ENCODE results near the gene PRSS1. TPM values are rescaled to one million over a fixed set of nuclear protein-coding genes. Genes with fewer than 3 reads are reported as not detected.

PRSS1 gene
- total and polyA plus RNA-seq, 7 donors: 1.3 to 8.7 (median 1.8) TPM; not detected in 3

DNA sequence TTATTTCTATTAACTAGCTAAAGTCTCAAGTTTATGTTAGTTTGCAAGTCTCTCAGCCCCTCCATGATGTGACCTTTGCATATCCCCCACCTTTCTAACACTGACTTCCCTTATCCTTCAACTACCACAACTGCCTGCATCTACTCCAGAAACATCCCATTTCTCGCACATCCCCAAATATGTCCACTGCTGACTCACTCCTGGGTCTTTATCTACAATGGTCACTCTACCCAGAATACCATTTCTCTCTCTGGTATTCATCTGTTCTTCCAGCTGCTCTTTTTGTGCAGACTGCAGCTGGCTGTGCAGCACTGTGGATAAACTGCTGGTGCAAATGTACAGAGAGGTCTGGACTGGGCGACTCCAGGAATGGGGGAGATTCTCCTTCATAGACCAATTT is 32.7 kb upstream of the PRSS1 start:
- Histone ChIP-seq H3K36me3 (ENCODE audit: insufficient read depth in 1 of 2, low read depth in 1 of 2) (no peaks in the 10 kb centered on the region), H3K9me3 (no peaks in the 10 kb centered on the region), H3K27ac (no peak overlapping the region), H3K4me3 (no peak overlapping the region), H3K4me1 (no peaks in the 10 kb centered on the region), H3K27me3 (ENCODE audit: insufficient read depth in 3 of 3, low read length in 2 of 3) (no peaks in the 10 kb centered on the region)
- intact Hi-C loops (cut with DNase I): loop anchor here in 1 of 2 donors (10.0 kb wide), 1 partner anchor 82 kb away; no protein-coding TSS in a partner anchor
- DNase-seq (no peak), ATAC-seq (no peak)
- WGBS, 3 donors: 42 to 67% (median 43%) methylated on average over 2 of the region's 2 CpGs
- TF ChIP-seq CTCF (IDR thresholded peaks at IDR 0.05): no peak

DNA sequence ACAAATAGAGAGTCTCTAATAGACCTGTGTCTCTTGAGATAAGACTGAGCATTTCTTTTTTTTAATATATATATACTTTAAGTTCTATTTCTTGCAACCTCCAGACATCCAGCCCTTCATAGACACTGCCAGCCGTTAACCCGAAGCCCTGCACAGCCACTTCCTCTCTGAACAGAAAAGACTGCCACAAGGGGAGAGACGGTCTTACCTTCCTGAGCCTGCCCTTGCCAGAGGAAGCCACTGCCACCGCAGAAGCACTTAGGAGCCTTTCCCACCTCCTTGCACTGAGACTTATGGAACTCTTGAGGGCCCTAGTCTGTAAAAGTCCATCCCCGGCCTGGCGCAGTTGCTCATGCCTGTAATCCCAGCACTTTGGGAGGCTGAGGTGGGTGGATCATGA is 31.8 kb upstream of the PRSS1 start:
- DNase-seq: no peak
- Histone ChIP-seq H3K27me3 (ENCODE audit: insufficient read depth in 3 of 3, low read length in 2 of 3) (no peaks in the 10 kb centered on the region), H3K4me3 (no peak overlapping the region), H3K27ac (no peak overlapping the region), H3K36me3 (ENCODE audit: insufficient read depth in 1 of 2, low read depth in 1 of 2) (no peaks in the 10 kb centered on the region), H3K9me3 (no peaks in the 10 kb centered on the region), H3K4me1 (no peaks in the 10 kb centered on the region)
- intact Hi-C loops (cut with DNase I): loop anchor here in 1 of 2 donors (10.0 kb wide), 1 partner anchor 83 kb away; no protein-coding TSS in a partner anchor
- no peak for ATAC-seq
- 78 to 84% (median 82%) methylated on average over 6 of the region's 6 CpGs for WGBS, 3 donors
- no peak for TF ChIP-seq CTCF (IDR thresholded peaks at IDR 0.05)

DNA sequence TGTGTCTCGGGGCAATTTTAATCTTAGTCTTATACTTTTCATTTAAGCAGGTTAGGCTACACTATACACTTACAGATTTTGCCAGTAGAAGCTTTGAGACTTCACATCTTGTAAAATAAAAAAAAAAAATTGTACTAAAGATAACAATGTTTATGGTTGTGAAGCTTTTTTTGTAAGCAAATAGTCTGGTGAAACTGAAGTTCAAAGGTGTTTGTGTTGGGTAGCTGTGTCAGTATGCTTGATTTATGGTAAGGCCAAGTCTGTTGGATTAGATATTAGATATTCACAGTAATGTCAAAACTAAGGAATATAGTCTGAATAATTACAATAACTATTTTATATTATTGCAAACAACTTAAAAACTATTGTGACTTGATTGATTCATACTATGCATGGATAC is 31.0 kb upstream of the PRSS1 start:
- intact Hi-C loops (cut with DNase I): loop anchor here in 1 of 2 donors (10.0 kb wide), 1 partner anchor 84 kb away; no protein-coding TSS in a partner anchor
- DNase-seq (no peak), ATAC-seq (no peak)
- no peaks in the 10 kb centered on the region for H3K27me3 ChIP-seq (ENCODE audit: insufficient read depth in 3 of 3, low read length in 2 of 3)
- TF ChIP-seq CTCF (IDR thresholded peaks at IDR 0.05): no peak
- no peaks in the 10 kb centered on the region for H3K9me3 ChIP-seq
- H3K27ac ChIP-seq: no peak overlapping the region
- 62 to 78% (median 71%) methylated on average over 1 of the region's 1 CpG for WGBS, 3 donors
- H3K4me1 ChIP-seq: no peaks in the 10 kb centered on the region
- no peak overlapping the region for H3K4me3 ChIP-seq
- no peaks in the 10 kb centered on the region for H3K36me3 ChIP-seq (ENCODE audit: insufficient read depth in 1 of 2, low read depth in 1 of 2)

GRCh38 chr7:142720172-142720773 is 29.0 kb upstream of the PRSS1 start:
- Histone ChIP-seq H3K27ac (no peak overlapping the region), H3K4me3 (no peak overlapping the region), H3K36me3 (ENCODE audit: insufficient read depth in 1 of 2, low read depth in 1 of 2) (no peaks in the 10 kb centered on the region), H3K27me3 (ENCODE audit: insufficient read depth in 3 of 3, low read length in 2 of 3) (no peaks in the 10 kb centered on the region), H3K9me3 (no peaks in the 10 kb centered on the region), H3K4me1 (no peaks in the 10 kb centered on the region)
- no peak for TF ChIP-seq CTCF (IDR thresholded peaks at IDR 0.05)
- 85 to 87% (median 87%) methylated on average over 8 of the region's 8 CpGs for WGBS, 3 donors
- ATAC-seq (no peak), DNase-seq (no peak)
- intact Hi-C loops (cut with DNase I): no loop called here

DNA sequence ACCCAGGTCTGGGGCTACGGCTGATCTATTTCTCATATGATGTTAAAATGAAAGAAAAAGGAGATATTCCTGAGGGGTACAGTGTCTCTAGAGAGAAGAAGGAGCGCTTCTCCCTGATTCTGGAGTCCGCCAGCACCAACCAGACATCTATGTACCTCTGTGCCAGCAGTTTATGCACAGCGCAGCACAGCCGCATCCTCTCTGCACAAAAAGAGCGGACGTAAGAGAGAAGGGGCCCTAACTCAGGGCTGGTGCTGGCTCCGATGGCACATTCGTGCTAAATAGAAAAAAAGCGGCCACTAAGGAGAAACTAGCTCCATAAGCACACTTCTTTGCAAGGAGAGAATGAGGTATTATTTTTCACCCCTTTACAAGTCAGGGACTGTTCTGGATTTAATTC is 28.3 kb upstream of the PRSS1 start:
- no peak overlapping the region for H3K4me3 ChIP-seq
- no peak for TF ChIP-seq CTCF (IDR thresholded peaks at IDR 0.05)
- H3K27me3 ChIP-seq (ENCODE audit: insufficient read depth in 3 of 3, low read length in 2 of 3): no peaks in the 10 kb centered on the region
- WGBS, 3 donors: 61 to 82% (median 68%) methylated on average over 10 of the region's 10 CpGs
- no peaks in the 10 kb centered on the region for H3K36me3 ChIP-seq (ENCODE audit: insufficient read depth in 1 of 2, low read depth in 1 of 2)
- no peak for ATAC-seq
- intact Hi-C loops (cut with DNase I): no loop called here
- H3K9me3 ChIP-seq: no peaks in the 10 kb centered on the region
- no peaks in the 10 kb centered on the region for H3K4me1 ChIP-seq
- H3K27ac ChIP-seq: no peak overlapping the region
- DNase-seq: no peak
